PC-3 (cell line): Measurements from ENCODE around the gene MAP2.

Source experiments
- EZH2 ChIP-seq: fragments of 300-600 bp; sonication (generic); IDR thresholded peaks from one replicate; pipeline ENCODE4 v1.6.1; 2017; ENCODE audit warnings: antibody characterized with exemption, mild to moderate bottlenecking, low read length; ENCODE audit not compliant: unreplicated experiment
- TF ChIP-seq, protein P1 (sequence below): fragments of 300-600 bp; sonication (generic); conservative IDR thresholded peaks from 2 replicates; pipeline ENCODE4 v1.5.1; 2017; ENCODE audit warnings: antibody characterized with exemption, low read depth, mild to moderate bottlenecking, low read length

GRCh38 chr2:209398463-209398862, 25.4 kb upstream of the MAP2 start:
- no peak for TF ChIP-seq EZH2
- TF ChIP-seq, protein P1, sequence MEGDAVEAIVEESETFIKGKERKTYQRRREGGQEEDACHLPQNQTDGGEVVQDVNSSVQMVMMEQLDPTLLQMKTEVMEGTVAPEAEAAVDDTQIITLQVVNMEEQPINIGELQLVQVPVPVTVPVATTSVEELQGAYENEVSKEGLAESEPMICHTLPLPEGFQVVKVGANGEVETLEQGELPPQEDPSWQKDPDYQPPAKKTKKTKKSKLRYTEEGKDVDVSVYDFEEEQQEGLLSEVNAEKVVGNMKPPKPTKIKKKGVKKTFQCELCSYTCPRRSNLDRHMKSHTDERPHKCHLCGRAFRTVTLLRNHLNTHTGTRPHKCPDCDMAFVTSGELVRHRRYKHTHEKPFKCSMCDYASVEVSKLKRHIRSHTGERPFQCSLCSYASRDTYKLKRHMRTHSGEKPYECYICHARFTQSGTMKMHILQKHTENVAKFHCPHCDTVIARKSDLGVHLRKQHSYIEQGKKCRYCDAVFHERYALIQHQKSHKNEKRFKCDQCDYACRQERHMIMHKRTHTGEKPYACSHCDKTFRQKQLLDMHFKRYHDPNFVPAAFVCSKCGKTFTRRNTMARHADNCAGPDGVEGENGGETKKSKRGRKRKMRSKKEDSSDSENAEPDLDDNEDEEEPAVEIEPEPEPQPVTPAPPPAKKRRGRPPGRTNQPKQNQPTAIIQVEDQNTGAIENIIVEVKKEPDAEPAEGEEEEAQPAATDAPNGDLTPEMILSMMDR: no peak
